Measurements from ENCODE around the gene AGMO. TPM values are rescaled to one million over a fixed set of nuclear protein-coding genes. Genes with fewer than 3 reads are reported as not detected.
"Not testable (repeated sequence)": the region's sequence is repeated elsewhere in the genome, so short reads cannot be mapped to it uniquely, and the experiment has no call there.

The AGMO gene
- polyA plus RNA-seq, 3 donors, result 0.82 to 1.2 (median 0.98) TPM

GRCh38 chr7:15332956-15333355 is 228.9 kb downstream of the AGMO start:
- DNase-seq (ENCODE audit: low read depth in 3 of 3, low spot score in 2 of 3), result no peak

DNA sequence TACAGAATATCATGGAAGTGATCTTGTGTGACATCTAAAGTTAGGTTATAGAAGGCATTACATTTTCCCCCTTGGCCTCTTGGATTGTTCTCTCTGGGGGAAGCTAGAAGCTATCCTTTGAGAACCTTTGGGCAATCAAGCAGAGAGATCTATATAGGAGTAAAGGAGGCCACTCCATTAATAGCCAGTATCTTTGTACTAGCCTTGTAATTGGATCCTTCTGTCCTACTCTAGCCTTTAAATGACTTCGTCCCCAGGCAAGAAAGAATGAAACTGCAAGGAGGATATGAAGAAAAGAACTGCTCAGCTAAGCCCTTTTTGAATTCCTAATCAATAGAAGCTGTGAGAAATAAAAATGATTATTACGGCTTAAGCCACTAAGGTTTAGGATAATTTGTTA is 230.9 kb downstream of the AGMO start:
- DNase-seq (ENCODE audit: low read depth in 3 of 3, low spot score in 2 of 3), result no peak

DNA sequence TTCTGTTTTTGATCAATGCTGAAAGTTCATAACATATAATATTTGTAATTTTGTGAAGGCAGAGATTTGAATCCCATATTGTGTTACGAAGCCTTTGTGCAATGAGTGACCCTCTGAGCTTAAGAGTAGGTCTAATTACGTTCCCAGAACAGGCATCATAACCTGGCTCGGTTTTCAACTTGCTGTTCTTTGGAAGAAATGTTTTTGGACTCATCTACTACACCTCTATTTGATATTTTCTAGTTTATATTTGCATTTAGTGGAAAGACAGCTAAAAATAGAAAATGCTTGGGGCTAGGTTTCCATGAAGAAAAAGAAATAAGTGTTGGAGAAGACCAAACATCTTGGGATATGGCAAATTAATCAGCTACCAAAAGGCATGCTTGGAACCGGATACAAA is 234.8 kb downstream of the AGMO start:
- no peak for DNase-seq (ENCODE audit: low read depth in 3 of 3, low spot score in 2 of 3)

GRCh38 chr7:15326044-15326644 is 235.7 kb downstream of the AGMO start:
- no peak for DNase-seq (ENCODE audit: low read depth in 3 of 3, low spot score in 2 of 3)

DNA sequence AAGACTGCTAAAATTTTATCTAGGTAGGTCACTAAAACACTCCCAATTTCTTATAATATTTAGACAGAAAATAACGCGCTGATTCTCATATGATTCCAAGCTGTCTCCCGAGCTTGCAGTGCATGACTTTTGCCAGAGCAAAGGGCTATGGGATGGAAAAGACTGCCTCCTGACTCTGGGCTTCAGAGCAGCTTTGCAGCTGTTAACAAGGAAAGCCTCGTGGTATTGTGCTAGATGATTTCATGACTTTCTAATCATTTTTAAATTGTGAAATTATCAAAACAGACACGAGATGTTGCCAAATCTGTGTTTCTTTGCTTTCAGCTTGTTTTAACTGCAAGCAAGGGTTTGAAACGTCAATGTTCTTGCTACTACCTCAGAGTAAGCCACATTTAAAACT is 238.3 kb downstream of the AGMO start:
- DNase-seq (ENCODE audit: low read depth in 3 of 3, low spot score in 2 of 3), result no peak

GRCh38 chr7:15317215-15317614 is 244.6 kb downstream of the AGMO start:
- DNase-seq (ENCODE audit: low read depth in 3 of 3, low spot score in 2 of 3), result no peak

GRCh38 chr7:15315678-15316077 is 246.1 kb downstream of the AGMO start:
- DNase-seq (ENCODE audit: low read depth in 3 of 3, low spot score in 2 of 3), result no peak

- DNase-seq (ENCODE audit: low read depth in 3 of 3, low spot score in 2 of 3), result no peak
Measured at GRCh38 chr7:15314922-15315321, 246.9 kb downstream of the AGMO start.

DNA sequence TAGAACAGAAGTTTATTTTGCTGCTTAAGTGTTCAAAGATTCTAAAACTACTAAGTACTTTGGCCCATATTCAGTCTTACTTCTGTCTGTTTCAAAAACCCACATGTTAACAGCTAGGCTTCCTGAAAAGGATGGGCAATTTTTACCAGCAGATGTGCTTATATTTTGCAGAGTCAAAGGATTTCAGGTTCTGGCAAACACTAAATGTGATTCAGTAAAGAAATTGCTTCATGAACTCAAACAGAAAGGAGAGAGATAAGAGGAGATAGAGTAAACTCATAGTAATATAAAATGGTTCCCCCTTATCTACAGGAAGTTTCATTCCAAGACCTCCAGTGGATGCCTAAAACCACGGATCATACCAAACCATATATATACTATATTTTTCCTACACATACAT is 248.5 kb downstream of the AGMO start:
- no peak for DNase-seq (ENCODE audit: low read depth in 3 of 3, low spot score in 2 of 3)

GRCh38 chr7:15309872-15310271 is 251.9 kb downstream of the AGMO start:
- no peak for DNase-seq (ENCODE audit: low read depth in 3 of 3, low spot score in 2 of 3)

GRCh38 chr7:15308821-15309220 is 253.0 kb downstream of the AGMO start:
- DNase-seq (ENCODE audit: low read depth in 3 of 3, low spot score in 2 of 3), result no peak

- DNase-seq (ENCODE audit: low read depth in 3 of 3, low spot score in 2 of 3), result no peak
Measured at GRCh38 chr7:15306296-15306695, 255.5 kb downstream of the AGMO start.

DNA sequence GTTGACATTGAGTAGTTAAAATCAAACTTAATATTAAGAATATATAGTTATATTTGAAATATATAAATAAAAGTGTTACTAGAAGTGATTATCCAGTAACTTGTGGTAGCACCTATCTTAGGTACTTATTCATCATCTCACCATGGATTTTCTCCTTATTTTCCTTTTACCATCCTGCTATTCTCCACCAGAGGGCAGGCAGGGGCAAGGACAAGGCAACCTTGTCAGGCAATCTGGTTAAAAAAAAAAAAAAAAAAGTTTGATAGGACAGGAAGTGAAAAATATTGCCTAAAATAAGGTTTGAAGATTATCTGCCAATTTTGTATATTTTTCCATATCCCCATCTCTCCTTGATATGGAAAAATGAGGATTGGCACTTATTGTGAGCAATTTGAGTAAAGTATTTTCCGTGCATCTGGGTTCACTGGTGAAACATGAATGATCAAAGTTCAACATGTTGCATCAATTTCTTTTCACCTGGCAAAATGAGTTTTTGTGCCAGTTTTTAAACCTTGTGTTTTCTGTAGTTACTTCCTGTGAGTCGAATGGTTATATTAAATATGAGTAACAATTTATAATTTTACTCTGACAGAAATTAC is 256.7 kb downstream of the AGMO start:
- peak in 1 of 3 donors; percentile 8 for DNase-seq (ENCODE audit: low read depth in 3 of 3, low spot score in 2 of 3)

- no peak for DNase-seq (ENCODE audit: low read depth in 3 of 3, low spot score in 2 of 3)
Measured at GRCh38 chr7:15303357-15303756, 258.5 kb downstream of the AGMO start.

- DNase-seq (ENCODE audit: low read depth in 3 of 3, low spot score in 2 of 3), result not testable (repeated sequence)
Measured at GRCh38 chr7:15300986-15301385, 260.8 kb downstream of the AGMO start.

DNA sequence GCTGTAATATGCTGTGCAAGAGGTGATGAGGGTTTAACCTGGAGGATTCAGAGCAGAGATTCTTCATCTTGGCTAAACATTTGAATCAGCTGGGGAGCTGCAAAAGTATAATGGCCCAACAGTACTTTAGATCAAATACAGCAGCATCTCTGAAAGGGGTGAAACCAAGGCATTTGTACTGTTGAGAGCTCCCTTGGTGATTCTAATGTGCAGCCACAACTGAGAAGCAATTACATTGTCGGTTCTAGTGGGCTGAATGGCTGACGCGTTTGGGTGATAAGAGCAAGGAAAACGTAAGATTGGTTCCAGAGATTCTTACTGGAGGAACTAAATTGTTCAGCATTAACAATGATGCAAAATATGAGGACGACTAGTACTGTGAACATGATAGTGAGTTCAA is 269.7 kb downstream of the AGMO start:
- no peak for DNase-seq (ENCODE audit: low read depth in 3 of 3, low spot score in 2 of 3)

DNA sequence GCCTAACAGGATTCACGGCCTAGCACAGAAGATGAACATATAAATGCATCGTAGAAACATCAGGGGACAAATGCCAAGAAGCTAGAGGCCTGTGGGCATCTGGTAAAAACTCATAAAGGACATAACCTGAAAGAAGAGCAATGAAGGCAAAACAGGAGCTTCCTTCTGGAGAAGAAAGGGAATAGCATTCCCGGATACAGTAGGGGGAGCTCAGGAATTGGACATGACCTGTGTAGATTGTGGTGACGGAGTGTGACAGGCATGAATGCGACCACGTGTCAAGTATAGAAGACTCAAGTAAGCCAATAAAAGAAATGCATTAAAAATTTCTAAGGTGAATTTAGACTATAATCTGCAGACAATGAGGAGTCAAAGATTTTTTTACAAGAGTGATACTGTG is 270.1 kb downstream of the AGMO start:
- no peak for DNase-seq (ENCODE audit: low read depth in 3 of 3, low spot score in 2 of 3)

DNA sequence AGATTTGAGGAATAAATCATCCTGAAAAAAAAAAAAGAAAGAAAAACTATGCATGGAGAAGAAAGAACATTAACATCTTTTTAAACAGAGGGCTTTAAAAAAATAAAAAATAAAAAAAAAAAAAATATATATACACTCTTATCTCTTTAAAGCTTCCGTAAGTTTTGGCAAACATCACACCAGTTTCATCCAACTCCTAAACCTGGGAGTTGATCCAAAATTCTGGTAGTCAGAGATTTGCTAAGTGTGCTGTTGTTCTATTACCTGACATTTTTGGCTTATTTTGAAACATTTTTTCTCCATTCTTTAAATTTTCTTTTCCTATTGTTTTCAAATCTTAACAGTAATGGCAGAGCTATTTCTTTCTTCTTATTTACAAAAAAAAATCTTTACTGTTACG is 273.1 kb downstream of the AGMO start:
- DNase-seq (ENCODE audit: low read depth in 3 of 3, low spot score in 2 of 3), result no peak

DNA sequence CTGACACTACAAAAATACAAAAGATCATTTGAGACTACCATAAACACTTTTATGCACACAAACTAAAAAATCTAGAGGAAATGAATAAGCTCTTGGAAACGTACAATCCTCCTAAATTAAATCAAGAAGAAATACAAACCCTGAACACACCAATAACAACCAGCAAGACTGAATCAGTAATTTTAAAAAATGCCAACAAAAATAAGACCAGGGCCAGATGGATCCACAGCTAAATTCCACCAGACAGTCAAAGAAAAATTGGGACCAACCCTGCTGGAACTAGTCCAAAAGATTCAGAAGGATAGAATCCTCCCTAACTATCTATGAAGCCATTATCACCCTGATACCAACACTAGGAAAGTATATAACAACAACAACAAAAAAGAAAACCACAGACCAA is 277.4 kb downstream of the AGMO start:
- DNase-seq (ENCODE audit: low read depth in 3 of 3, low spot score in 2 of 3), result no peak

DNA sequence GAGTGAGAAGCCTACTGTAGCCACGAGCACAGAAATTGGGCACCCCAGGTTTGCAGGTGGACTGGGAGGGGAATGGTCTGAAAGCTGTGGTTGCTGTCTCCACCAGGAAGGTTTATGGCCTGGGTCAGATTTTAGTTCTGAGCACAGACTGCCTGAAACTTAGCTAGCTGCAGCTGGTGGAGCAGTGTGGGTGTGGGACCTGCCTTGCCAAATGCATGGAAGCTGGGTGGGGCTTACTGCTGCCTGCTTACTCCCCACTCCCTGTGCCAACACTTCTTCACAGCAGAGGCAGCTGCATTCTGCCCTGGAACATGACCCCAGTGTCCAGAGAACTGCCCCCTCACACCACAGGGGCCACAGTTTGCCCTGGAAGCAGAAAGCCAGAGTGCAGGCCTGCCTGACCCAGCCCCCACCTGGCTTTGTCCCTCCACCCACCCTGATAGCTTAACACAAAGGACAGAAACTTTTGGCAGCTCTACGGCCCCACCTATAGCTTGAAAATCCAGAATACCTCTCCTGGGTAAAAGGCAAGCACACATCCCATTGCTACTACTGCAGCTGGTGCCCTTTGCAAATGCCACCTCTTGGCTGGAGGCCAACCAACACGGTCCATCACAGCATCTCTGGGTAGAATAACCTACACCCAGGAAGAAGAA is 281.6 kb downstream of the AGMO start:
- no peak for DNase-seq (ENCODE audit: low read depth in 3 of 3, low spot score in 2 of 3)

DNA sequence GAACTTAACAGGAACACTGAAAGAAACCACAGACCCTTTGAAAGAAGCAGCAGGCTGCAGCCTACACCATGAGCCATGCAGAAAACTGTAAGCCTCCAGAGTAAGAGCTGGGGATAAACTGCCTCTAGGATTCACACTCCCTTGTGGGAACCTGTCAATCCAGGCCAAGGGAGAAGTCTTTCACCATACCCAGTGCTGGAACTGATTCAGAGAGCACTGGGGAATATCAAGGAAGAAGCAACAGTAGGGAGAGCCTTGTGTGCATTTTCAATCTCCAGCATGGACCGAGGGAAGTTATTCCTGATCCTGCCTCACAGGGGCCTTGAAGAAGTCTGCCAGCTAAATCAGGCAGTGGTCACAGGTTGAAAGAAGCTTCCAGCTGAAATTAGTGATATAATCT is 282.2 kb downstream of the AGMO start:
- no peak for DNase-seq (ENCODE audit: low read depth in 3 of 3, low spot score in 2 of 3)

DNA sequence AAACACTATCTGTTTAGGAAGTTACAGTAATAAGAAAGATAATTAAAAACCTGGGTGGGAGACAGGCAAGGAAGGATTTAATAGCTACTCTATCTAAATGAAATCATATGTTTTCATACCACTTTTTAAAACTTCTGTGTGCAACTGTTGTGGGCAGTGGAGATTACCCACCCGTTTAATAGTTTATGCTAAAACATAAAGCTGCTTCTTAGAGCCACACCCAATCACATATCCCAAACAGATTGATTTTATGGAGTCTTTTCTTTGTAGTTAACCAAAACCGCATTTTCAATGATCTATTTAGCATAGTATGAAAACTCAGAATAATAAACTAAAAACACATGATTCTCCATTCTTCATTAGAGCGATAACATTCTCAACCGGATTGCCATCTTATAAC is 304.1 kb downstream of the AGMO start:
- no peak for DNase-seq (ENCODE audit: low read depth in 3 of 3, low spot score in 2 of 3)

Measured in right renal cortex interstitium (tissue), 3 donors.